Osteocyte (in vitro differentiated cells): ENCODE results near the gene INPP4B. TPM values are rescaled to one million over a fixed set of nuclear protein-coding genes. Genes with fewer than 3 reads are reported as not detected.

Experiments used
- DNase-seq: peaks from one replicate; pipeline ENCODE4 v3.0.0; 2021; ENCODE audit warnings: mixed read lengths; ENCODE audit not compliant: unreplicated experiment; ENCODE audit errors: extremely low spot score
- H3K27ac Mint-ChIP-seq: one replicate; pipeline ENCODE4 v1.8.0; 2021; ENCODE audit warnings: mild to moderate bottlenecking, mixed read lengths; ENCODE audit not compliant: unreplicated experiment
- H3K27me3 Mint-ChIP-seq: one replicate; pipeline ENCODE4 v1.8.0; 2021; ENCODE audit warnings: mixed read lengths; ENCODE audit not compliant: unreplicated experiment
- H3K36me3 Mint-ChIP-seq: one replicate; pipeline ENCODE4 v1.8.0; 2021; ENCODE audit warnings: mixed read lengths; ENCODE audit not compliant: unreplicated experiment
- H3K4me1 Mint-ChIP-seq: one replicate; pipeline ENCODE4 v1.8.0; 2021; ENCODE audit warnings: mixed read lengths; ENCODE audit not compliant: unreplicated experiment
- H3K4me3 Mint-ChIP-seq: one replicate; pipeline ENCODE4 v1.8.0; 2021; ENCODE audit warnings: mild to moderate bottlenecking, moderate library complexity, mixed read lengths; ENCODE audit not compliant: unreplicated experiment
- H3K9me3 Mint-ChIP-seq: one replicate; pipeline ENCODE4 v1.8.0; 2021; ENCODE audit warnings: mixed read lengths; ENCODE audit not compliant: unreplicated experiment
- total RNA-seq: library from RNA; stranded (reverse); gene quantifications from 2 replicates; pipeline ENCODE4 v1.2.1, GENCODE V29; 2021
- TF ChIP-seq, protein P1 (sequence below): fragments of 200-600 bp; sonication (generic); IDR thresholded peaks from 2 replicates; pipeline ENCODE4 v1.5.0; 2021; ENCODE audit warnings: antibody characterized with exemption, mild to moderate bottlenecking, moderate library complexity

INPP4B gene
- total RNA-seq, 1 donor from 2014 or later, result 10.9 TPM

DNA sequence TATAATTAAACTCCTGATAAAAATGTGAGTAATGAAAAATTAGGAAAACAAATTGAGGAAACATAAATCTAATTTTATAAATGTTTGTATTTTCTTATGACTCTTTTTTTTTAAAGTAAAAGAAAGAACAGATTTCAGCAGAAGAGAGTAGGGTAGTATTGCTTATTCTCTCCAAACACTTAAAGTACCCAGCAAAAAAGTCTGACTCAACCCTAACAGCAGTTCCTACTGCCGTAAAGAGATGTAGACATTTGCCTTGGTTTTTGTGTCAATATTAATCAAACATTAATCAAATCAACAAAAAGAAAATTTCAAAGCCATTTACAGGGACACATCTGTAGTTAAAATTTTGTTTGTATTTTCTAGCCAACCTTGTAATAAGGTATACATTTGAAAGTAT lies 701.3 kb downstream of the INPP4B start:
- H3K27ac Mint-ChIP-seq, result no peak overlapping the region
- no peaks in the 10 kb centered on the region for H3K27me3 Mint-ChIP-seq
- H3K36me3 Mint-ChIP-seq, result peaks cover 8% of the 10 kb centered on the region
- no peak for DNase-seq
- TF ChIP-seq, protein P1, sequence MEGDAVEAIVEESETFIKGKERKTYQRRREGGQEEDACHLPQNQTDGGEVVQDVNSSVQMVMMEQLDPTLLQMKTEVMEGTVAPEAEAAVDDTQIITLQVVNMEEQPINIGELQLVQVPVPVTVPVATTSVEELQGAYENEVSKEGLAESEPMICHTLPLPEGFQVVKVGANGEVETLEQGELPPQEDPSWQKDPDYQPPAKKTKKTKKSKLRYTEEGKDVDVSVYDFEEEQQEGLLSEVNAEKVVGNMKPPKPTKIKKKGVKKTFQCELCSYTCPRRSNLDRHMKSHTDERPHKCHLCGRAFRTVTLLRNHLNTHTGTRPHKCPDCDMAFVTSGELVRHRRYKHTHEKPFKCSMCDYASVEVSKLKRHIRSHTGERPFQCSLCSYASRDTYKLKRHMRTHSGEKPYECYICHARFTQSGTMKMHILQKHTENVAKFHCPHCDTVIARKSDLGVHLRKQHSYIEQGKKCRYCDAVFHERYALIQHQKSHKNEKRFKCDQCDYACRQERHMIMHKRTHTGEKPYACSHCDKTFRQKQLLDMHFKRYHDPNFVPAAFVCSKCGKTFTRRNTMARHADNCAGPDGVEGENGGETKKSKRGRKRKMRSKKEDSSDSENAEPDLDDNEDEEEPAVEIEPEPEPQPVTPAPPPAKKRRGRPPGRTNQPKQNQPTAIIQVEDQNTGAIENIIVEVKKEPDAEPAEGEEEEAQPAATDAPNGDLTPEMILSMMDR, result no peak
- no peaks in the 10 kb centered on the region for H3K9me3 Mint-ChIP-seq
- no peak overlapping the region for H3K4me3 Mint-ChIP-seq
- peaks cover 3% of the 10 kb centered on the region for H3K4me1 Mint-ChIP-seq

DNA sequence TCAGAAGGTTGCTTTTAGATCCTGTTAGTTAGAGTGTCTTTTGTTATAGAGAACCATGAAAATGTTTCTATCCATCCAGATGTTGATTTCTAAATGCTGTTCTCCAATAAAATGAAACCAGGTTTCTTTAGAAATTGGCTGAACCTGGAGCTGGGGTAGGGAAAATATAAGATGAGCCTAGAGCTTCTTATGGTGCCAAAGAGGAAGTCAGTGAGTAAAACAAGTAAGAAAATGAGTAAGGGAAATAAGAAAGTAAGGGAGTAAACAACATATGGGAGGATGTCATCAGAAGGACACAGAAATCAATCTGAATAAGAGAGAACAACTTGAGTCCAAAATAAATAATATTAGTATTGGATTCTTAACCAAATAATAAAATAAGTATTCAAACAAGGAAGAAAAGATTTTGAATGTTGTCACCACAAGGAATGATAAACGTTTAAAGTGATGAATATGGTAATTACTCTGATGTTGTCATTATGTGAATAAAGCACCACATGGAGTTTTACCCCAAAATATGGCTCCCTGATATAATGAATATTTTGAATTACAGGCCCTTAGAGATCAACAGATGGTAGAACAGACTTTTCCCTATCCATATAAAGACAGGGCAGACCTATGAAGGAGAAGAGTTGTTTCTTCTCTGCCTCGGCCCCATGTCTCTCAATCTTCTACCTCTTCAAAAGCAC lies 703.6 kb downstream of the INPP4B start:
- H3K4me1 Mint-ChIP-seq, result peaks cover 3% of the 10 kb centered on the region
- peaks cover 8% of the 10 kb centered on the region for H3K36me3 Mint-ChIP-seq
- no peaks in the 10 kb centered on the region for H3K9me3 Mint-ChIP-seq
- TF ChIP-seq, protein P1, result no peak
- DNase-seq, result no peak
- no peak overlapping the region for H3K4me3 Mint-ChIP-seq
- H3K27me3 Mint-ChIP-seq, result no peaks in the 10 kb centered on the region
- H3K27ac Mint-ChIP-seq, result no peak overlapping the region

DNA sequence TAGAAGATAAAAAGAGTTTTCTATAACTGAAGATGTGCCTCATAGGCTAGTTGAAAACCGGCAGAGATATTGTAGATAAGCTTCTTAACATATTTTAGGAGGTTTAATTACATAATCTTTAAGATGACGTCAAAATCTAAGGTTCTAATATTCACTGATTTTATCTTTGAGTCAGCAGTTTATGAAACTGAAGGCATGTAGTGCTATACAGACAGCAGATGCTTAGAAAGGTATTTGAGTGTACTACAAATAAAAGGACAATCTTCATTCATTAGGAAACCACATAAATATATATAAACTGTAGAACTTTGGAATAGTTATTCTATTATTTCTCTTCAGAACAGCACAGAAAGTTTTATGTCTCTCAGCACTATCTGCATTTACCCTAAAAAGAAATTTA lies 704.9 kb downstream of the INPP4B start:
- no peak overlapping the region for H3K4me3 Mint-ChIP-seq
- H3K27me3 Mint-ChIP-seq, result no peaks in the 10 kb centered on the region
- no peak overlapping the region for H3K27ac Mint-ChIP-seq
- no peaks in the 10 kb centered on the region for H3K4me1 Mint-ChIP-seq
- peaks cover 11% of the 10 kb centered on the region for H3K36me3 Mint-ChIP-seq
- TF ChIP-seq, protein P1, result no peak
- H3K9me3 Mint-ChIP-seq, result no peaks in the 10 kb centered on the region
- no peak for DNase-seq

DNA sequence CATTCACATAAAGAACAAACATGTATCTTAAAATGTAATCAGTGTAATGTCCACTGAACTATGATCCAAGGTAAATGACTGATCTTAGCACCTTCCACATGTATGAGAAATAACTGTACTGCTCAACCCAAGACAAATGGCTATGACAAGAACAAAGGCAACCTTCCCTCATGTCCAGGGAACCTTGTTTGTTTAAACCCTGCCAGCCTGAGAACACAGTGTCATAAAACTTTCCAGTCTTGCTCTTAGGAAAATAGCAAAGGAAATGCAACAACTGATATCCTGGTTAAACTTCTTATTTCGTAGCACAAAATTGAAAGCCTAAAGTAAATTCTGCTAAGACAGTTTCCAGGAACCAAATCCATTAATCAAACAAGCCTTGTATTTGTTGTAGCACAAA lies 715.4 kb downstream of the INPP4B start:
- Mint-ChIP-seq H3K4me1 (peaks cover 16% of the 10 kb centered on the region), H3K27me3 (no peaks in the 10 kb centered on the region), H3K9me3 (no peaks in the 10 kb centered on the region), H3K36me3 (no peaks in the 10 kb centered on the region), H3K27ac (no peak overlapping the region), H3K4me3 (no peak overlapping the region)
- TF ChIP-seq, protein P1, result no peak
- no peak for DNase-seq

DNA sequence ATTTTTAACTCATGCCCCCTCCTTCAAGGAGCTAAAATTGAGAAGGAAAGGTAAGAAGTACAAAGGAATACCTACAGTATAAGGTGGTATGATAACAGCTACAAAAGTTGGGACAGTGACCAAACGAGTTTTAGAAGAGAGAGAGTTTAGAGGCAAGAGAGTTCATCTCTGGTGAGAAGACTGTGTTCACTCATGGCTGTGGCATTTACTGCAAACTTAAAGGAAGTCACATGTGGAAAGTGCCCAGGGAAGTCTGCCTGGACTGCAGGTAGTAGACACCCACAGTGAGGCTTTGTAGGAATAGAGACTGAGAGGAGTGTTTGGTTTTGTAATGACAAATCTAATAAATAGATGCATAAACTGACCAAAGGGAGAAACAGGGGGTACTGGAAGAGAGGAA lies 716.2 kb downstream of the INPP4B start:
- Mint-ChIP-seq H3K4me1 (peaks cover 16% of the 10 kb centered on the region), H3K9me3 (no peaks in the 10 kb centered on the region), H3K4me3 (no peak overlapping the region), H3K27me3 (no peaks in the 10 kb centered on the region), H3K27ac (no peak overlapping the region), H3K36me3 (no peaks in the 10 kb centered on the region)
- DNase-seq, result no peak
- TF ChIP-seq, protein P1, result no peak
